ENCODE results near the gene SLC46A2.

The SLC46A2 gene

GRCh38 chr9:112885324-112885723, 5.4 kb downstream of the SLC46A2 start:
- no peak for DNase-seq

- no peak for DNase-seq
These were observed 6.0 kb downstream of the SLC46A2 start for GRCh38 chr9:112884721-112885120.

DNA sequence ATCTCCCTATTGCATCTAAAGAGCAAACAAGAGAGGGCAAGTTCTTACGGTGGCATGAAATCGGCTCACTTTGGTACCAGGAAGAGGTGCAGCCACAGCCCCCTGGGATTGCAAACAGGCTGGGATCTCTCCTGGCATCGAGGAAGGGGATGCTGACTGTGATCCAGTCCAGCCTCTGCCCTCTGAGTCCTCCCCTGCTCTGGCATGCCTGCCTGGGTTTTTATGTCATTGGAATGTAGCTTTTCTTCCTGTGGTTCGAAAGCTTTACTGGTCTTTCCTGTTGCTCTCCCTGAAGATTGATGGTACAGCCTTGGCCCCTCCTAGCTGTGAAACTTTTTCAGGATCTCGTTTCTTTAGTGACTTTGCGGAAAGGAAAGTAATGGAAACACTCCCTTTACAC, 6.6 kb downstream of the SLC46A2 start:
- DNase-seq: no peak

- no peak for DNase-seq
These were observed 9.3 kb downstream of the SLC46A2 start for GRCh38 chr9:112881331-112881730.

GRCh38 chr9:112880650-112881049, 10.0 kb downstream of the SLC46A2 start:
- DNase-seq: no peak

DNA sequence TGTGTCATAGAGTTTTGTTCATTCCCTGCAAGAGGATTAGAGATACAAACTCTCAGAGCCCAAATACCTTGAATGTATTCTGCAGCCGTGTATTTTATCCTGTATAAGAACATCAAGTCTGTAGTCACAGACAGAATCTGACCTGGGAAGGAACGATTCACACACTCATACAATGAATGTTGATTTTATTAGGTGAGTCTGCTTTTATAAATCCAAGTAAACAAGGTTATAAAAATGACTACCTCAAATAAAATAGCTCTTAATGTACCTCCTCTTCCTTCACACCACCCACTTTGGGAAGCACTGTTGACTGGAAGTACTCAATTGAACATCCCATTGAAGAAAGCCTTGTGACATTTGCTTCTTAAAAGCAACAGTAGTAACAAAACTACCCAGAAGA, 11.9 kb downstream of the SLC46A2 start:
- DNase-seq: no peak

GRCh38 chr9:112873773-112874405, 16.8 kb downstream of the SLC46A2 start:
- DNase-seq: no peak

GRCh38 chr9:112872019-112872418, 18.7 kb downstream of the SLC46A2 start:
- no peak for DNase-seq

- no peak for DNase-seq
These were observed 20.1 kb downstream of the SLC46A2 start for GRCh38 chr9:112870556-112870955.

DNA sequence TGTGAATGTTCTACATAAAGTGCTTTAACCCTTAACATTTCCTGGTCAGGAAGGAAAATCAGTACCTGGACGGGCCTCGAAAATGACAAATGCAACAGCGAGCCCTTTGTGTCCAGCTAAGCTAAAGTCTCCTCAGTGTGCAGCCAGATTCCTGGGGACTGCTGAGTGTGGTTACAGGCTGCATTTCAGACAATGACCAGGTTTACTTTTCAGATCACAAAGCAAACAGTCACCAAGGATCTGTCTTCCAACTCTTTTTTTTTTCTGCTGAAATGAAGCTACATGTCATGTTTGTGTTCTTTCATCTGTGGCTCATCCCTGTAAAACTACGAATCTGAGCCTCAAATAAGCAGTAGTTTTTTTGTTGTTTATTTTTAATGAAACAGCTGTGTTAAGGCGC, 20.8 kb downstream of the SLC46A2 start:
- DNase-seq: no peak

DNA sequence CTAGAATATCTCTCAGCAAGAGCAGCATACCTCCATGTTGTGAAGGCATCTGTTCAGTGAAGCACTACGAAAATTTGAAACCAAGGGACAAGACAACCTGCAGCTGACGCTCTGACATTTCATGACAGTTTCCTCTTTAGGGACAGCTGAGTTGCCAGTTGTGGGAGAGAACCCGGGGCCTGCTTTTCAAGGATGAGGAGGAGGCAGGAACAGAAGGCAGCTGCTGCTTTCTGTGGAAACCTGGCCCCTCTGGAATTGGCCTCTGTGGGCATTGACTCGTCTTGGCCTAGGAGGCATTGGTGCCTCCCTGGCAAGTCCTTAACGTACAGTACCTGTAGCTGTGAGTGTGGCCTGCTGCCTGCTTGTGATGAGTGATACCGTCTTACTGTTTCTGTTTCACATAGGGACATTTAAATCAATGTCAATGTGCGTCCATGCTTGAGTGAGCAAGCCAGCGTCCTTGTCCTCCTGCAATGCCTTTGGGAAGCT, 21.6 kb downstream of the SLC46A2 start:
- no peak for DNase-seq

DNA sequence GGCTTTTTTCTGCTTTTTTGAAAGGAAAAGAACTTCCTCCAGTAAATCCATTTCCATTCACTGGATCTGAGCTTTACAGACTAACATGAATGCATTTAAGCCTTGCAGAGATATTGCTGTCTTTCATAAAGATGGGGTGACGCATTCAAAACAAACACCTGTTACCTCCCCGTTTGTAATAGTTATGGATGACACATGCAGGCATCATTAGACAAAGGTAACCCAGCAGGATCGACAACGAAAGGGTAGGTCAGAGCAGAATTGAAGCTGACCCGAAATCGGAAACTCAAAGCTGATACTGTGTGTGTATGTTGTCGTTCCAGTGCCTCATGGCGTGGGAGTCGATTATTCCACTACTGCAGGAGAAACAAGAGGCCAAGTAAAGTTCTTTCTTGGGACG, 22.2 kb downstream of the SLC46A2 start:
- no peak for DNase-seq

DNA sequence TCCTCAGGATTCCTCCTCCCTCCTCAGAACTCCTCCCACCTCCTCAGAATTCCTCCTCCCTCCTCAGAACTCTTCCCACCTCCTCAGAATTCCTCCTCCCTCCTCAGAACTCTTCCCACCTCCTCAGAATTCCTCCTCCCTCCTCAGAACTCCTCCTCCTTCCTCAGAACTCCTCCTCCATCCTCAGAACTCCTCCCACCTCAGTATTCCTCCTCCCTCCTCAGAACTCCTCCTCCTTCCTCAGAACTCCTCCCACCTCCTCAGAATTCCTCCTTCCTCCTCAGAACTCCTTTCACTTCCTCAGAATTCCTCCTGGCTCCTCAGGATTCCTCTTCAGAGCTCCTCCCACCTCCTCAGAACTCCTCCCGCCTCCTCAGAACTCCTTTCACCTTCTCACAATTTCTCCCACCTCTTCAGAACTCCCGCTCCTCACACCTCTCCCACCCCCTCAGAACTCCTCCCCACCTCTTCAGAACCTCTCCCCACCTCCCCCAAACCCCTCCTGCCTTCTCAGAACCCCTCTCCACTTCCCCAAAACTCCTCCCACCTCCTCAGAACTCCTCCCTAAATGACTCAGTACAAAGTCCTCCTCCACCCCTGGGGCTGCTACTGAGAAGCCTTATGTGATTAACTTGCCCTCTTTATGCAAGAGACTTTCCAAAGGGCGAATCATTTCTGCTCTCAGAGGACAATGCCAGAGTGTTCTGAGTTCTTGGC, 23.2 kb downstream of the SLC46A2 start:
- no peak for DNase-seq

GRCh38 chr9:112866662-112867274, 23.9 kb downstream of the SLC46A2 start:
- DNase-seq: no peak

GRCh38 chr9:112864982-112865381, 25.7 kb downstream of the SLC46A2 start:
- DNase-seq: no peak

GRCh38 chr9:112864403-112864802, 26.3 kb downstream of the SLC46A2 start:
- no peak for DNase-seq

- DNase-seq: no peak
These were observed 26.9 kb downstream of the SLC46A2 start for GRCh38 chr9:112863746-112864145.

DNA sequence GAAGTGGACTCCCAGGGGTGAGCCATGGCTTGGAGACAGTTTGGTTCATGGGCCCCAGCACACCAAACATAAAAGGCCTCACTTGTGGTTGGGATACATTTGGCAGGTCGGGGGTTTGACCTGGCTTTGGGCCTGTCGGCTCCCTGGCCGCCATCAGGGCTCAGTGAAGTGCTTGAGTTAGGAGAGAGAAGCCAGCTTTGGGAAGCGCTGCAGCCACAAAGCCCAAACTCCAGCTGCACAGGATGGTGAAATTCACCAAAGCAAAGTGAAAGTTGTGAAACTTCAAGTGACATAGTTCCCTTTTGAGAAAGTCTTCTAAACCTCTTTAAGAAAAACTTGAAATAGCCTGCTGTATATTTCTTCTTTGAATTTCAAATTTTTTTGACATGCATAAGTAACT, 27.5 kb downstream of the SLC46A2 start:
- DNase-seq: no peak

DNA sequence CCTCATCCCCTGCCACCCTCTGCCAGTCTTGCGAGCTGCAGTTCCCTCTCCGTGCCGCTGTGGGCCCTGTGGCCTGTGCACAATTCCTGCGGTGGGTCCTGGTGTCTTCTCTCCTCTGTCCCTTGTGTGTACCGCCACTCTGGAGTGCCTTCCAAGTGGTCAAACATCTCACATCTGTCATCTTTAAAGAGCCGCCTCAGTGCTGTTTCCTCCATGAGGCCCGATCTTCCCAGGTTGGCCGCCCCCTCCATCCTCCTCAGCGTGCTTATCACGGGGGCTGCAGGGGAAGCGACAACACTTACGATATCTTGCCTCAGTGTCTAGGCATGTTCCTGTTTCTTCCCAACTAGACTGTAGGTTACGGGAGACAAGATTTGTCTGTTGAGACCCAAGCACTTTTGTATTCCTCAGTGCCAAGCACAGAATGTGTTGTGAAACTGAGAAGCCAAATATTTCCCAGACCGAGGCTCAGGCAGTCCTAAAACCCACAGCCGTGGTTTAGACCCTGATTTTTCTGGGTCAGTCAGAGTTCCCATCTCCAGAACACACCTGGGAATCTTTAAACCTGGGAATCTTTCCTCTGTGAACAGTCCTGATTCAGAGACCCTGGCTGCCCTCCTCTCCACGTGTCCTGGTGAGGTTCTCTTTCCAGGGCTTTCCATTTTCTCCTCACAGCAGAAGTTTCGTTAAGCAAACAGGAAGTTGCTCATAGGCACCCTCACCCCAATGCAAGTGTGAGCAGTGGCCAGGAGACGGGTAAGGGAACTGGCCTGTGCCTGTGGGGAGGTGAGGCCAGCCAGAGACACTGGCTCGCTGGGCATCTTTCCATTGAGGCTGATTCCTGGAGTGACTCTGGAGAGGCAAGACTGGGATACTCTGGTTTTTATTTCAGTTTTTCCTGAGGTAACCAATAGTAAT, 28.8 kb downstream of the SLC46A2 start:
- no peak for DNase-seq

GRCh38 chr9:112861155-112861554, 29.5 kb downstream of the SLC46A2 start:
- no peak for DNase-seq

- no peak for DNase-seq
These were observed 30.2 kb downstream of the SLC46A2 start for GRCh38 chr9:112860451-112860850.

GRCh38 chr9:112858625-112859147, 32.0 kb downstream of the SLC46A2 start:
- DNase-seq: no peak

DNA sequence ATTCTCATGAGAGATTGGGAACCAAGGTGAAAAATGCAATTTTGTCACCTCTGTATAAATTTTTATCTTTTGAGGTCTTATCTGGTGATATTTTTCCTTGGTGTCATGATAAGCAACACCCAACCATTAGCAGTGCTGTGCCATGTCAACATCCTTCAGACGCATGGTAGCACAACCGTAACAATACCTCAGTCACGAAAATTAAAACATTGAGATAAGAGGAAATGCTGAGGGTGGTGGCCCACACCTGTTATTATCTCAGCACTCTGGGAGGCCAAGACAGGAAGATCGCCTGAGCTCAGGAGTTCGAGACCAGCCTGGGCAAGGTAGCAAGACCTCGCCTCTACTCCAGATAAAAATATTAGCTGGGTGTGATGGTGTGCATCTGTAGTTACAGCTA, 32.7 kb downstream of the SLC46A2 start:
- DNase-seq: no peak
